Caco-2 (cell line): ENCODE measurements around the gene AAMDC. TPM values are rescaled to one million over a fixed set of nuclear protein-coding genes. Genes with fewer than 3 reads are reported as not detected.
A peak's percentile ranks its signal among the peaks of the same experiment; 100 is the strongest.

Experiments used
- BruUV-seq: library from RNA; stranded (reverse); fragments of 400-500 nt; replicated peaks from 2 replicates; lab custom pipeline; 2021; lab: Mats Ljungman, UMichigan
- CTCF ChIA-PET: fragments of 300-600 bp; sonication (Branson Sonifier 250); formaldehyde crosslinking; loops from one replicate; lab custom pipeline; 2022; ENCODE audit warnings: antibody characterized with exemption; lab: Charles Lee
- POLR2A ChIA-PET: fragments of 300-600 bp; sonication (Branson Sonifier 250); formaldehyde crosslinking; loops from one replicate; lab custom pipeline; 2022; ENCODE audit warnings: antibody characterized with exemption; lab: Charles Lee
- DNase-seq, 2 experiments: peaks; one replicate each; pipeline versions ENCODE4 v3.0.0 to v3.0.0-alpha.2; 2020 to 2022
- H3K27me3 ChIP-seq: replicated peaks from 2 replicates; pipeline ENCODE4 v1.6.0; 2011; ENCODE audit warnings: low read length; ENCODE audit not compliant: control insufficient read depth, insufficient read depth
- H3K36me3 ChIP-seq: 2 replicates; pipeline ENCODE4 v1.5.1; 2011; ENCODE audit warnings: low read length; ENCODE audit not compliant: control insufficient read depth, insufficient read depth
- H3K4me1 ChIP-seq: fragments of 250-450 bp; sonication (Bioruptor Pico); 2 replicates; pipeline ENCODE4 v1.5.1; 2020; ENCODE audit warnings: mild to moderate bottlenecking
- H3K4me3 ChIP-seq: 2 replicates; pipeline ENCODE4 v1.5.1; 2011; ENCODE audit warnings: low read depth, mild to moderate bottlenecking, control low read depth, low read length
- H3K9me3 ChIP-seq: fragments of 250-450 bp; sonication (Bioruptor Pico); 2 replicates; pipeline ENCODE4 v1.5.1; 2020; ENCODE audit warnings: mild to moderate bottlenecking, moderate library complexity
- H3K27ac Mint-ChIP-seq: one replicate; pipeline ENCODE4 v1.8.0; 2022; ENCODE audit warnings: mixed read lengths; ENCODE audit not compliant: unreplicated experiment
- H3K27me3 Mint-ChIP-seq: one replicate; pipeline ENCODE4 v1.8.0; 2022; ENCODE audit warnings: mixed read lengths; ENCODE audit not compliant: insufficient read depth, unreplicated experiment
- H3K36me3 Mint-ChIP-seq: one replicate; pipeline ENCODE4 v1.8.0; 2022; ENCODE audit warnings: mild to moderate bottlenecking, mixed read lengths; ENCODE audit not compliant: insufficient read depth, unreplicated experiment
- H3K4me1 Mint-ChIP-seq: one replicate; pipeline ENCODE4 v1.8.0; 2022; ENCODE audit warnings: low read depth, mixed read lengths; ENCODE audit not compliant: unreplicated experiment
- H3K4me3 Mint-ChIP-seq: one replicate; pipeline ENCODE4 v1.8.0; 2022; ENCODE audit warnings: mild to moderate bottlenecking, moderate library complexity, mixed read lengths; ENCODE audit not compliant: unreplicated experiment
- H3K9me3 Mint-ChIP-seq: one replicate; pipeline ENCODE4 v1.8.0; 2022; ENCODE audit warnings: mixed read lengths; ENCODE audit not compliant: unreplicated experiment
- intact Hi-C: fragments of 100-400 bp; cut with micrococcal nuclease; formaldehyde crosslinking; loops from one replicate; pipeline ENCODE4 v1.10.0; 2022; ENCODE audit not compliant: unreplicated experiment
- total RNA-seq: library from RNA; stranded (reverse); gene quantifications from 2 replicates; pipeline ENCODE4 v1.2.3, GENCODE V29; 2022
- TF ChIP-seq, protein P1 (sequence below), 2 experiments: fragments of 200-600 bp in 1 of 2; IDR thresholded peaks; 1 replicate in 1 of 2; 2 replicates in 1 of 2; pipeline versions ENCODE4 v1.5.1 to v1.8.0; 2011 to 2022; ENCODE audit warnings: antibody characterized with exemption in 1 of 2, control low read depth in 1 of 2, inconsistent platforms in 1 of 2, low read depth in 1 of 2, low read length in 1 of 2, mild to moderate bottlenecking in 1 of 2, moderate library complexity in 1 of 2; ENCODE audit not compliant: insufficient read depth in 1 of 2, severe bottlenecking in 1 of 2, unreplicated experiment in 1 of 2

The AAMDC gene
- total RNA-seq, 1 experiment from 2014 or later: 89.7 TPM

DNA sequence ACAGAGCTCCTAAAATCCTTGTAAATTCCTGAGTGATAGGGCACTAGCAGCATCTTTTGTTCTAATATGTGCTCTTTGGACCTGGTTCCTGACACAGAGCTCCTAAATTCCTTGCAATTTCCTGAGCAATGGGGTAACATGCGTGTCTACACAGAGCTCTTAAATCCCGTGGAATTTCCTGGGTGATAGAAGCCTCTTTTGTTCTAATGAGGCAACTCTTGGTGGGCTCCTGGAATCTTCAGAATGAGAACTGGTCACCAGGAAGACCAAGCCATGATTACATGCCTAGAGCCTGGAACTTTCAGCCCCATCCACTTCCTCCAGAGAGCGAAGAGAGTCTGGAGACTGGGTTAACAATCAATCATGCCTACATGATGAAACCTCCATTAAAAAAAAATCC lies 19.5 kb upstream of the AAMDC start:
- H3K27me3 Mint-ChIP-seq: no peaks in the 10 kb centered on the region
- Histone ChIP-seq H3K4me3 (no peak overlapping the region), H3K4me1 (peaks cover 39% of the 10 kb centered on the region), H3K36me3 (peaks cover 3% of the 10 kb centered on the region; the same call in 1 of the 2 replicates), H3K9me3 (no peaks in the 10 kb centered on the region), H3K27me3 (no peaks in the 10 kb centered on the region)
- peak overlapping the region; percentile 94 for H3K27ac Mint-ChIP-seq
- peak; percentile 86 to 90 for DNase-seq
- no TSS peak for BruUV-seq
- TF ChIP-seq, protein P1, sequence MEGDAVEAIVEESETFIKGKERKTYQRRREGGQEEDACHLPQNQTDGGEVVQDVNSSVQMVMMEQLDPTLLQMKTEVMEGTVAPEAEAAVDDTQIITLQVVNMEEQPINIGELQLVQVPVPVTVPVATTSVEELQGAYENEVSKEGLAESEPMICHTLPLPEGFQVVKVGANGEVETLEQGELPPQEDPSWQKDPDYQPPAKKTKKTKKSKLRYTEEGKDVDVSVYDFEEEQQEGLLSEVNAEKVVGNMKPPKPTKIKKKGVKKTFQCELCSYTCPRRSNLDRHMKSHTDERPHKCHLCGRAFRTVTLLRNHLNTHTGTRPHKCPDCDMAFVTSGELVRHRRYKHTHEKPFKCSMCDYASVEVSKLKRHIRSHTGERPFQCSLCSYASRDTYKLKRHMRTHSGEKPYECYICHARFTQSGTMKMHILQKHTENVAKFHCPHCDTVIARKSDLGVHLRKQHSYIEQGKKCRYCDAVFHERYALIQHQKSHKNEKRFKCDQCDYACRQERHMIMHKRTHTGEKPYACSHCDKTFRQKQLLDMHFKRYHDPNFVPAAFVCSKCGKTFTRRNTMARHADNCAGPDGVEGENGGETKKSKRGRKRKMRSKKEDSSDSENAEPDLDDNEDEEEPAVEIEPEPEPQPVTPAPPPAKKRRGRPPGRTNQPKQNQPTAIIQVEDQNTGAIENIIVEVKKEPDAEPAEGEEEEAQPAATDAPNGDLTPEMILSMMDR (IDR thresholded peaks at IDR 0.05; ENCODE audit: insufficient read depth in 1 of 2, low read depth in 1 of 2, low read length in 1 of 2, severe bottlenecking in 1 of 2, unreplicated experiment in 1 of 2): no peak
- peaks cover 58% of the 10 kb centered on the region for H3K36me3 Mint-ChIP-seq
- CTCF ChIA-PET: interaction anchor here (0.9 kb wide), 5 partner anchors 17 to 558 kb away, joined by 3 to 4 read pairs (median 3); partner anchors contain the start of gene INTS4
- H3K9me3 Mint-ChIP-seq: no peaks in the 10 kb centered on the region
- intact Hi-C loops: loop anchor here (1.0 kb wide), 4 partner anchors 18 to 289 kb away; no protein-coding TSS in a partner anchor
- peaks cover 44% of the 10 kb centered on the region for H3K4me1 Mint-ChIP-seq
- POLR2A ChIA-PET: interaction anchor here (0.5 to 2.0 kb wide), 6 partner anchors 12 to 1429 kb away, joined by 3 to 18 read pairs (median 4); partner anchors contain the start of genes INTS4 and RSF1
- peak overlapping the region; percentile 64 for H3K4me3 Mint-ChIP-seq

DNA sequence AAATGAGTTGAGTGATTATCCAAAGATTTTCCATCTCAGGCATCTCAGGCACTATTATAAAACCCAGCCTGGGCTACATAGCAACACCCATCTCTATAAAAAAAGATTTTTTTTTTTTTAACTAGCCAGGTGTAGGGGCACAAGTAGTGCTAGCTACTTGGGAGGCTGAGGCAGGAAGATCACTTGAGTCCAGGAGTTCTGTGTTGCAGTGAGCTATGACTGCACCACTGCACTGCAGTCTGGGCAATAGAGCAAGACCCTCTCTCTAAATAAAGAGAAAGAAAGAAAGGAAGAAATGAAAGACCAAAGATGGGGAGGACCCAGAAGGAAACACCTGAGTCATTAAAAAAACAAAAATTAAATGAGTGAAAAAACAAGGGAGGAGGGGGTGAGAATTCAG lies 14.5 kb upstream of the AAMDC start:
- Mint-ChIP-seq H3K36me3 (peaks cover 24% of the 10 kb centered on the region), H3K27me3 (no peaks in the 10 kb centered on the region), H3K4me3 (no peak overlapping the region), H3K4me1 (peaks cover 48% of the 10 kb centered on the region), H3K27ac (peak overlapping the region; percentile 10), H3K9me3 (no peaks in the 10 kb centered on the region)
- BruUV-seq: no TSS peak
- Histone ChIP-seq H3K27me3 (no peaks in the 10 kb centered on the region), H3K4me3 (no peak overlapping the region), H3K9me3 (no peaks in the 10 kb centered on the region), H3K36me3 (no peaks in the 10 kb centered on the region), H3K4me1 (peaks cover 46% of the 10 kb centered on the region)
- CTCF ChIA-PET: no interaction called here
- DNase-seq: no peak
- POLR2A ChIA-PET: no interaction called here
- TF ChIP-seq, protein P1 (IDR thresholded peaks at IDR 0.05; ENCODE audit: insufficient read depth in 1 of 2, low read depth in 1 of 2, low read length in 1 of 2, severe bottlenecking in 1 of 2, unreplicated experiment in 1 of 2): no peak
- intact Hi-C loops: no loop called here

DNA sequence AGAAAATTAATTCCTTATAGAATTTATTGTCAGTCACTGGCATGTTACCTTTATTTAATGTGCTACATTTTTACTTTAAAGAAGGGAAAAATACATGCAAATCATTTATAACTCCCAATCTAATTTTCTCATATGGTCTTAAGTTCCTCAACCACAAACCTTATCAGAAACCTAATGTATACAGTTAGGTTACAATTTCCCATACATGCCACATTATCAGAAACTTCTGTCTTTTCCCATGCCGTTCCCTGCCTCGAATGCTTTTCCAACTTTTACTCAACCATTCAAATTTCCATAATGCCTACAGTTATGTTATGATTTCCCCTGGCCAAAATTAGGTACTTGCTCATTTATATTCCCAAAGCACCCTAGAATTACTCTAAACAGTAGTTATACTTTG lies 14.0 kb upstream of the AAMDC start:
- no peaks in the 10 kb centered on the region for H3K9me3 Mint-ChIP-seq
- H3K9me3 ChIP-seq: no peaks in the 10 kb centered on the region
- no TSS peak for BruUV-seq
- no peak for DNase-seq
- intact Hi-C loops: no loop called here
- H3K4me3 Mint-ChIP-seq: no peak overlapping the region
- ChIA-PET POLR2A (no interaction called here), CTCF (no interaction called here)
- H3K36me3 ChIP-seq: no peaks in the 10 kb centered on the region
- TF ChIP-seq, protein P1 (IDR thresholded peaks at IDR 0.05; ENCODE audit: insufficient read depth in 1 of 2, low read depth in 1 of 2, low read length in 1 of 2, severe bottlenecking in 1 of 2, unreplicated experiment in 1 of 2): no peak
- H3K36me3 Mint-ChIP-seq: peaks cover 19% of the 10 kb centered on the region
- H3K4me3 ChIP-seq: no peak overlapping the region
- peaks cover 43% of the 10 kb centered on the region for H3K4me1 Mint-ChIP-seq
- H3K27ac Mint-ChIP-seq: no peak overlapping the region
- no peaks in the 10 kb centered on the region for H3K27me3 ChIP-seq
- no peaks in the 10 kb centered on the region for H3K27me3 Mint-ChIP-seq
- H3K4me1 ChIP-seq: peaks cover 40% of the 10 kb centered on the region
